HG03060 (cell line): ENCODE results near the gene PCDHB7.
"Not testable (repeated sequence)": the region's sequence is repeated elsewhere in the genome, so short reads cannot be mapped to it uniquely, and the experiment has no call there.

Experiments used
- ATAC-seq: cut with Tn5 transposase; IDR thresholded peaks from one replicate; pipeline ENCODE4 v1.9.1; 2021; ENCODE audit warnings: low read depth, moderate number of reproducible peaks; ENCODE audit not compliant: unreplicated experiment

Gene PCDHB7

DNA sequence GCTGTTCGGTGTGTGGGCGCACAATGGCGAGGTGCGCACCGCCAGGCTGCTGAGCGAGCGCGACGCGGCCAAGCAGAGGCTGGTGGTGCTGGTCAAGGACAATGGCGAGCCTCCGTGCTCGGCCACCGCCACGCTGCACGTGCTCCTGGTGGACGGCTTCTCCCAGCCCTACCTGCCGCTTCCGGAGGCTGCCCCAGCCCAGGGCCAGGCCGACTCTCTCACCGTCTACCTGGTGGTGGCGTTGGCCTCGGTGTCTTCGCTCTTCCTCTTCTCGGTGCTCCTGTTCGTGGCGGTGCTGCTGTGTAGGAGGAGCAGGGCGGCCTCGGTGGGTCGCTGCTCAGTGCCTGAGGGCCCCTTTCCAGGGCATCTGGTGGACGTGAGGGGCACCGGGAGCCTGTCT lies 7.4 kb downstream of the PCDHB7 start:
- not testable (repeated sequence) for ATAC-seq

DNA sequence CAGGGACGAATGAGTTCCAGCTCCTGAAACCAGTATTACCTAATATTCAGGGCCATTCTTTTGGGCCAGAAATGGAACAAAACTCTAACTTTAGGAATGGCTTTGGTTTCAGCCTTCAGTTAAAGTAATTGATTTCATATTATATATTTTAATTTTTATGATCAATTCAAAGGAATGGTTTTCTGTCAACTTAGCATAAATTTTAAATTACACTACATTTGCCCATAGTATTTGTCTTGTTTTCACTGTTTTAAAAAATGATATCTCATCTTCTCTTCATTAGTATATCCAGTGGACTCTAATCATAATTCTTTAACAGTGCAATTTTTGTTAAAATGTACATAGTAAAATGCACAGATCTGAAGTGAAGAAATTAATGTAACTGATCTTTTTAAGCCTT lies 7.9 kb downstream of the PCDHB7 start:
- ATAC-seq, result no peak

DNA sequence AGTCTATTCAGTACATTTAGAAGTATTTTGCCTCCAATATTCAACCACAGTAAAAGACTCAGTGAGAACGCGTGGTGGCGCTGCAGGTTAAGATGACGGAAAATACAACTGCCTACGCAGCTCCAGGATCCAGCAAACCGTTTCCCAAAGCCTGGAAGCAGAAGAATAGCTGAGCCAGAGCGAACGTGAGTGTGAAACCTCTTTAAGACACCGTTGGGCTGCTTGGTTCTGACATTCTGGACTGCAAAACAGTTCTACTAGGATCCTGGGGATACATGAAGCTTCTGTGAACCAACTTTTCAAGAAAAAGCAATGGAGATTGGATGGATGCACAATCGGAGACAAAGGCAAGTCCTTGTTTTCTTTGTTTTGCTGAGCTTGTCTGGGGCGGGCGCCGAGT lies 9.8 kb downstream of the PCDHB7 start, which contains the start of gene PCDHB16:
Gene PCDHB16 (plus strand): TSS at position 140 of the 400 bp plus-strand sequence. CDS start 173 bp downstream, at position 313.
- no peak for ATAC-seq

DNA sequence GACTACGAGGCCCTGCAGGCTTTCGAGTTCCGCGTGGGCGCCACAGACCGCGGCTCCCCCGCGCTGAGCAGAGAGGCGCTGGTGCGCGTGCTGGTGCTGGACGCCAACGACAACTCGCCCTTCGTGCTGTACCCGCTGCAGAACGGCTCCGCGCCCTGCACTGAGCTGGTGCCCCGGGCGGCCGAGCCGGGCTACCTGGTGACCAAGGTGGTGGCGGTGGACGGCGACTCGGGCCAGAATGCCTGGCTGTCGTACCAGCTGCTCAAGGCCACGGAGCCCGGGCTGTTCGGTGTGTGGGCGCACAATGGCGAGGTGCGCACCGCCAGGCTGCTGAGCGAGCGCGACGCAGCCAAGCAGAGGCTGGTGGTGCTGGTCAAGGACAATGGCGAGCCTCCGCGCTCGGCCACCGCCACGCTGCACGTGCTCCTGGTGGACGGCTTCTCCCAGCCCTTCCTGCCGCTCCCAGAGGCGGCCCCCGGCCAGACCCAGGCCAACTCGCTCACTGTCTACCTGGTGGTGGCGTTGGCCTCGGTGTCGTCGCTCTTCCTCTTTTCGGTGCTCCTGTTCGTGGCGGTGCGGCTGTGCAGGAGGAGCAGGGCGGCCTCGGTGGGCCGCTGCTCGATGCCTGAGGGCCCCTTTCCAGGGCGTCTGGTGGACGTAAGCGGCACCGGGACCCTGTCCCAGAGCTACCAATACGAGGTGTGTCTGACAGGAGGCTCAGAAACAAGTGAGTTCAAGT lies 11.8 kb downstream of the PCDHB7 start:
- not testable (repeated sequence) for ATAC-seq

DNA sequence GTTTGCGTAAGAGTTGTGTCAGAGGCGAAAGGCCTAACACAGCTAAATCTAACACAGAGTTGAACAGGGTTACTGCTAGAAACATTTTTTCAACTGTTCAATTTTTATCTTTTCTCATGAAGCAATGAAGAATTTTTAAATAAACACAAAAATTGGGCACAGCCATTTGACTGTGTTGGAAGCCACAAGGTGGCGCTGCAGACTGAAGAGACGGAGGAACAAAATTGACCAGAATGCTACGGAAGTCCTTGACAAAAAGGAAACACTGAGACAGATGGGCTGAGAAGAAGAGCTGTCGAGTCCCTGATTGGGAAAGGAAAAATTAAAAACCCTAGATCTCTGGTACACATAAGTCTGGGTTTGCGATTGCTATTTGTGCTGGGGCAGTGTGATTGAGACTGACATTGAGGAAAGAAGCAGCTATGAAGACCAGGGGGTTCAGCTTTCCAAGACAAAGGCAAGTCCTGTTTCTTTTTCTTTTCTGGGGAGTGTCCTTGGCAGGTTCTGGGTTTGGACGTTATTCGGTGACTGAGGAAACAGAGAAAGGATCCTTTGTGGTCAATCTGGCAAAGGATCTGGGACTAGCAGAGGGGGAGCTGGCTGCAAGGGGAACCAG lies 14.6 kb downstream of the PCDHB7 start, which contains the start of gene PCDHB9:
Gene PCDHB9 (plus strand): TSS at position 265 of the 616 bp plus-strand sequence. CDS start 158 bp downstream, at position 423.
- ATAC-seq, result no peak

DNA sequence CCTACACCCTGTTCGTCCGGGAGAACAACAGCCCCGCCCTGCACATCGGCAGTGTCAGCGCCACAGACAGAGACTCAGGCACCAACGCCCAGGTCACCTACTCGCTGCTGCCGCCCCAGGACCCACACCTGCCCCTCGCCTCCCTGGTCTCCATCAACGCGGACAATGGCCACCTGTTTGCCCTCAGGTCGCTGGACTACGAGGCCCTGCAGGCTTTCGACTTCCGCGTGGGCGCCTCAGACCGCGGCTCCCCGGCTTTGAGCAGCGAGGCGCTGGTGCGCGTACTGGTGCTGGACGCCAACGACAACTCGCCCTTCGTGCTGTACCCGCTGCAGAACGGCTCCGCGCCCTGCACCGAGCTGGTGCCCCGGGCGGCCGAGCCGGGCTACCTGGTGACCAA lies 16.2 kb downstream of the PCDHB7 start:
- not testable (repeated sequence) for ATAC-seq

DNA sequence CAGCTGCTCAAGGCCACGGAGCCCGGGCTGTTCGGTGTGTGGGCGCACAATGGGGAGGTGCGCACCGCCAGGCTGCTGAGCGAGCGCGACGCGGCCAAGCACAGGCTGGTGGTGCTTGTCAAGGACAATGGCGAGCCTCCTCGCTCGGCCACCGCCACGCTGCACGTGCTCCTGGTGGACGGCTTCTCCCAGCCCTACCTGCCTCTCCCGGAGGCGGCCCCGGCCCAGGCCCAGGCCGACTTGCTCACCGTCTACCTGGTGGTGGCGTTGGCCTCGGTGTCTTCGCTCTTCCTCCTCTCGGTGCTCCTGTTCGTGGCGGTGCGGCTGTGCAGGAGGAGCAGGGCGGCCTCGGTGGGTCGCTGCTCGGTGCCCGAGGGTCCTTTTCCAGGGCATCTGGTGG lies 16.7 kb downstream of the PCDHB7 start:
- ATAC-seq, result not testable (repeated sequence)

DNA sequence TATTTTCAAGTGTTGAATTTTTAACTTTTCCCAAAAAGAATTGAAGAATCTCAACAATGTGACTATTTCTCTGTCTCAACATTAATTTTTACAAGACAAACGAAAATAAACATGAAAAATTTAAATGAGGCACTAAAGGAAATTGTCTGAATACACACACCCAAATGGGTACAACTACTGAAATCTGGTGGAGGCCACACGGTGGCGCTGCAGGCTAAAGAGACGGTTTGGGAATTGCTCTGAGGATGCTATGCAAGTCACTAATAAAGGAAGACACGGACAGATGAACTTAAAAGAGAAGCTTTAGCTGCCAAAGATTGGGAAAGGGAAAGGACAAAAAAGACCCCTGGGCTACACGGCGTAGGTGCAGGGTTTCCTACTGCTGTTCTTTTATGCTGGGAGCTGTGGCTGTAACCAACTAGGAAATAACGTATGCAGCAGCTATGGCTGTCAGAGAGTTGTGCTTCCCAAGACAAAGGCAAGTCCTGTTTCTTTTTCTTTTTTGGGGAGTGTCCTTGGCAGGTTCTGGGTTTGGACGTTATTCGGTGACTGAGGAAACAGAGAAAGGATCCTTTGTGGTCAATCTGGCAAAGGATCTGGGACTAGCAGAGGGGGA lies 19.8 kb downstream of the PCDHB7 start, which contains the start of gene PCDHB10:
Gene PCDHB10 (plus strand): TSS at position 244 of the 616 bp plus-strand sequence. CDS start 200 bp downstream, at position 444.
- no peak for ATAC-seq

DNA sequence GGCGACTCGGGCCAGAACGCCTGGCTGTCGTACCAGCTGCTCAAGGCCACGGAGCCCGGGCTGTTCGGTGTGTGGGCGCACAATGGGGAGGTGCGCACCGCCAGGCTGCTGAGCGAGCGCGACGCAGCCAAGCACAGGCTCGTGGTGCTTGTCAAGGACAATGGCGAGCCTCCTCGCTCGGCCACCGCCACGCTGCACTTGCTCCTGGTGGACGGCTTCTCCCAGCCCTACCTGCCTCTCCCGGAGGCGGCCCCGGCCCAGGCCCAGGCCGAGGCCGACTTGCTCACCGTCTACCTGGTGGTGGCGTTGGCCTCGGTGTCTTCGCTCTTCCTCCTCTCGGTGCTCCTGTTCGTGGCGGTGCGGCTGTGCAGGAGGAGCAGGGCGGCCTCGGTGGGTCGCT lies 21.9 kb downstream of the PCDHB7 start:
- ATAC-seq, result not testable (repeated sequence)

DNA sequence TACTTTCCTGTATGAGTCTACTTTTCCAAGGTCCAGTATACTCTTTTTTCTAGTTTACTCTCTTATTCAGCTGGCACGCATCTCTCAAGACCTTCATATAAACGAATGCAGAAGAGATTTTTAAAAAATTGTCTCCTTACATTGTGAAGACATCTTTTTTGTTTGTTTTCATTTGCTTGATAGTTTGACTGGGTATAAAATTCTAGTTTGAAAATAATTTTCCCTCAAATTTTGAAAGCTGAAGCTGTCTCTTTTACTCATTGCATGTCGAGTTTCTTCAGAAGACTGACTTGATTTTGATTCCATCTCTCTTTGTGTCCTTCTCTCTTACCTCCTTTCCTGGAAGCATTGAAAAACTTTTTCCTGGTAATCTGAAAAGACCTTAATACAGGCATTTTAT lies 23.9 kb downstream of the PCDHB7 start:
- no peak for ATAC-seq

DNA sequence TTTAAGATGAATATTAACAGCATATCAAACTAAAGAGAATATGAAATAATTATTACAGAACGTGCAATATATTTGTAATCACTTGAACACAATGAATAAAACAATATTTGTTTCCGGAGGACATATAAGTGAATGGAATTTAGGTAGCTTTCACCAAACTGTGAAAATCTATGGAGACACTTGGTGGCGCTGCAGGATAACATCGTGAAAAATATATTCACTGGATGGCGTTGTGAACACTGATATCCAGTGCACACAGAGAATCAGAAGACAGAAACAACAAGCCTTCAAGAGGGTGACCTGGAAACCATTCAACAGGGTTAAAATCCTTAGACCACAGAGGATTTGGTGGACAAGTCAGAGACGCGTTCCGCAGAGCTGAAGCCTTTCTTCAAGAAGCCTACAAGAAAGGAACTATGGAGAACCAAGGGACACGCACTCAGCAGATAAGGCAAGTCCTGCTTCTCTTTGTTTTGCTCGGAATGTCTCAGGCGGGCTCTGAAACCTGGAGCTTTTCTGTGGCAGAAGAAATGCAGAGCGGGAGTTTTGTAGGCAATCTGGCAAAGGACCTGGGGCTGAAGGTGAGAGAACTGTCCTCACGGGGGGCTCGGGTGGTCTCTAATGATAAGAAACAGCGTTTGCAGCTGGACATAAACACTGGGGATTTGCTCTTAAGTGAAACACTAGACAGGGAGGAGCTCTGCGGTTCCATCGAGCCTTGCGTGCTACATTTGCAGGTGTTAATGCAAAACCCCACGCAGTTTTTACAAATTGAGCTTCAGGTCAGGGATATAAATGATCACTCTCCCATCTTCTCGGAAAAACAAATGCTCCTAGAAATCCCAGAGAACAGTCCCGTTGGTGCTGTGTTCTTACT lies 27.2 kb downstream of the PCDHB7 start, which contains the start of gene PCDHB11:
Gene PCDHB11 (plus strand): TSS at position 269 of the 877 bp plus-strand sequence. CDS start 148 bp downstream, at position 417.
- ATAC-seq, result no peak

DNA sequence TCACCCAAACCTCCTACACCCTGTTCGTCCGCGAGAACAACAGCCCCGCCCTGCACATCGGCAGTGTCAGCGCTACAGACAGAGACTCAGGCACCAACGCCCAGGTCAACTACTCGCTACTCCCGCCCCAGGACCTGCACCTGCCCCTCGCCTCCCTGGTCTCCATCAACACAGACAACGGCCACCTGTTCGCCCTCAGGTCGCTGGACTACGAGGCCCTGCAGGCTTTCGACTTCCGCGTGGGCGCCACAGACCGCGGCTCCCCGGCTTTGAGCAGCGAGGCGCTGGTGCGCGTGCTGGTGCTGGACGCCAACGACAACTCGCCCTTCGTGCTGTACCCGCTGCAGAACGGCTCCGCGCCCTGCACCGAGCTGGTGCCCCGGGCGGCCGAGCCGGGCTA lies 28.7 kb downstream of the PCDHB7 start:
- not testable (repeated sequence) for ATAC-seq

DNA sequence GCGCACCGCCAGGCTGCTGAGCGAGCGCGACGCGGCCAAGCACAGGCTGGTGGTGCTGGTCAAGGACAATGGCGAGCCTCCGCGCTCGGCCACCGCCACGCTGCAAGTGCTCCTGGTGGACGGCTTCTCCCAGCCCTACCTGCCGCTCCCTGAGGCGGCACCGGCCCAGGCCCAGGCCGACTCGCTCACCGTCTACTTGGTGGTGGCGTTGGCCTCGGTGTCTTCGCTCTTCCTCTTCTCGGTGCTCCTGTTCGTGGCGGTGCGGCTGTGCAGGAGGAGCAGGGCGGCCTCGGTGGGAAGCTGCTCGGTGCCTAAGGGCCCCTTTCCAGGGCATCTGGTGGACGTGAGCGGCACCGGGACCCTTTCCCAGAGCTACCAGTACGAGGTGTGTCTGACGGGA lies 29.2 kb downstream of the PCDHB7 start:
- ATAC-seq, result not testable (repeated sequence)

DNA sequence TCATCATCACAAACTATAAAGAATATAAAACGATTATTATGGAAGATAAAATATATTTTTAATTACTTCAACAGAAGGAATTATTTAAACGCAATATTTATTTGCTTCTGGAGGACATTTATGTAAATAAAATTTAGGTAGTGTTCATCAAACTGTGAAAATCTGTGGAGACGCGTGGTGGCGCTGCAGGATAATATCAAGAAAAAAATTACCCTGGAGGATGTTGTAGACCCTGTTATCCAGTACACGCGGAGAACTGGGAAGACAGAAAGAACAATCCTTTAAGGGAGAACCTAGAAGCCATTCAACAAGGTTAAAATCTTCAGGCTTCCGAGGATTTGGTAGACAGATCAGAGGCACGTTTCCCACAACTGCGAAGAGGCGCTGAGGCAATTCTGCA lies 36.0 kb downstream of the PCDHB7 start, which contains the start of gene PCDHB12:
Gene PCDHB12 (plus strand): TSS at position 242 of the 400 bp plus-strand sequence. CDS start 189 bp downstream, outside the sequence.
- no peak for ATAC-seq

DNA sequence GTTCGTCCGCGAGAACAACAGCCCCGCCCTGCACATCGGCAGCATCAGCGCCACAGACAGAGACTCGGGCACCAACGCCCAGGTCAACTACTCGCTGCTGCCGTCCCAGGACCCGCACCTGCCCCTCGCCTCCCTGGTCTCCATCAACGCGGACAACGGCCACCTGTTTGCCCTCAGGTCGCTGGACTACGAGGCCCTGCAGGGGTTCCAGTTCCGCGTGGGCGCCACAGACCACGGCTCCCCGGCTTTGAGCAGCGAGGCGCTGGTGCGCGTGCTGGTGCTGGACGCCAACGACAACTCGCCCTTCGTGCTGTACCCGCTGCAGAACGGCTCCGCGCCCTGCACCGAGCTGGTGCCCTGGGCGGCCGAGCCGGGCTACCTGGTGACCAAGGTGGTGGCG lies 37.8 kb downstream of the PCDHB7 start:
- ATAC-seq, result not testable (repeated sequence)

DNA sequence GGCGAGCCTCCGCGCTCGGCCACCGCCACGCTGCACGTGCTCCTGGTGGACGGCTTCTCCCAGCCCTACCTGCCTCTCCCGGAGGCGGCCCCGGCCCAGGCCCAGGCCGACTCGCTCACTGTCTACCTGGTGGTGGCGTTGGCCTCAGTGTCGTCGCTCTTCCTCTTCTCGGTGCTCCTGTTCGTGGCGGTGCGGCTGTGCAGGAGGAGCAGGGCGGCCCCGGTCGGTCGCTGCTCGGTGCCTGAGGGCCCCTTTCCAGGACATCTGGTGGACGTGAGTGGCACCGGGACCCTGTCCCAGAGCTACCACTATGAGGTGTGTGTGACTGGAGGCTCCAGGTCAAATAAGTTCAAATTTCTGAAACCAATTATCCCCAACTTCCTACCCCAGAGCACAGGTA lies 38.4 kb downstream of the PCDHB7 start:
- not testable (repeated sequence) for ATAC-seq

DNA sequence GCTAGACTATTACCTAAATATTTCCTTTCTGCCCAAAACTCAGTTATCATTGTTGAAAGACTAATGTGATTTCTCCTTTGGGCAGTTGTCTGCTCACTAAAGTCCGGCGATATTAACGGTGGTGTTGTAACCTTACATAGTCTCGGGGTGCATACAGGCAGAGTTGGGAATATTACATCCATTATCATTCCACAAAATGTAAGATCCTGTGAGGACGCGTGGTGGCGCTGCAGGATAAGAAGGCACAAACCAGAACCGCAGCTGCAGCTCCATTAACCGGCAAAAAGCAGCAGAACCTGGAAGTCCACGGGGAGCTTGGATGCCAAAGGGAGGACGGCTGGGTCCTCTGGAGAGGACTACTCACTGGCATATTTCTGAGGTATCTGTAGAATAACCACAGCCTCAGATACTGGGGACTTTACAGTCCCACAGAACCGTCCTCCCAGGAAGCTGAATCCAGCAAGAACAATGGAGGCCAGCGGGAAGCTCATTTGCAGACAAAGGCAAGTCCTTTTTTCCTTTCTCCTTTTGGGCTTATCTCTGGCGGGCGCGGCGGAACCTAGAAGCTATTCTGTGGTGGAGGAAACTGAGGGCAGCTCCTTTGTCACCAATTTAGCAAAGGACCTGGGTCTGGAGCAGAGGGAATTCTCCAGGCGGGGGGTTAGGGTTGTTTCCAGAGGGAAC lies 41.4 kb downstream of the PCDHB7 start, which contains the start of gene PCDHB13:
Gene PCDHB13 (plus strand): TSS at position 264 of the 684 bp plus-strand sequence. CDS start 205 bp downstream, at position 469.
- not testable (repeated sequence) for ATAC-seq

DNA sequence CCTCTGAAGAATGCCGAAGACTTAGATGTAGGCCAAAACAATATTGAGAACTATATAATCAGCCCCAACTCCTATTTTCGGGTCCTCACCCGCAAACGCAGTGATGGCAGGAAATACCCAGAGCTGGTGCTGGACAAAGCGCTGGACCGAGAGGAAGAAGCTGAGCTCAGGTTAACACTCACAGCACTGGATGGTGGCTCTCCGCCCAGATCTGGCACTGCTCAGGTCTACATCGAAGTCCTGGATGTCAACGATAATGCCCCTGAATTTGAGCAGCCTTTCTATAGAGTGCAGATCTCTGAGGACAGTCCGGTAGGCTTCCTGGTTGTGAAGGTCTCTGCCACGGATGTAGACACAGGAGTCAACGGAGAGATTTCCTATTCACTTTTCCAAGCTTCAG lies 42.1 kb downstream of the PCDHB7 start:
- ATAC-seq, result not testable (repeated sequence)

DNA sequence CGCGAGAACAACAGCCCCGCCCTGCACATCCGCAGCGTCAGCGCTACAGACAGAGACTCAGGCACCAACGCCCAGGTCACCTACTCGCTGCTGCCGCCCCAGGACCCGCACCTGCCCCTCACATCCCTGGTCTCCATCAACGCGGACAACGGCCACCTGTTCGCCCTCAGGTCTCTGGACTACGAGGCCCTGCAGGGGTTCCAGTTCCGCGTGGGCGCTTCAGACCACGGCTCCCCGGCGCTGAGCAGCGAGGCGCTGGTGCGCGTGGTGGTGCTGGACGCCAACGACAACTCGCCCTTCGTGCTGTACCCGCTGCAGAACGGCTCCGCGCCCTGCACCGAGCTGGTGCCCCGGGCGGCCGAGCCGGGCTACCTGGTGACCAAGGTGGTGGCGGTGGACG lies 43.1 kb downstream of the PCDHB7 start:
- ATAC-seq, result not testable (repeated sequence)
